ENCODE results near the gene RNF123.
"Not testable (repeated sequence)": the region's sequence is repeated elsewhere in the genome, so short reads cannot be mapped to it uniquely, and the experiment has no call there.

RNF123 gene

DNA sequence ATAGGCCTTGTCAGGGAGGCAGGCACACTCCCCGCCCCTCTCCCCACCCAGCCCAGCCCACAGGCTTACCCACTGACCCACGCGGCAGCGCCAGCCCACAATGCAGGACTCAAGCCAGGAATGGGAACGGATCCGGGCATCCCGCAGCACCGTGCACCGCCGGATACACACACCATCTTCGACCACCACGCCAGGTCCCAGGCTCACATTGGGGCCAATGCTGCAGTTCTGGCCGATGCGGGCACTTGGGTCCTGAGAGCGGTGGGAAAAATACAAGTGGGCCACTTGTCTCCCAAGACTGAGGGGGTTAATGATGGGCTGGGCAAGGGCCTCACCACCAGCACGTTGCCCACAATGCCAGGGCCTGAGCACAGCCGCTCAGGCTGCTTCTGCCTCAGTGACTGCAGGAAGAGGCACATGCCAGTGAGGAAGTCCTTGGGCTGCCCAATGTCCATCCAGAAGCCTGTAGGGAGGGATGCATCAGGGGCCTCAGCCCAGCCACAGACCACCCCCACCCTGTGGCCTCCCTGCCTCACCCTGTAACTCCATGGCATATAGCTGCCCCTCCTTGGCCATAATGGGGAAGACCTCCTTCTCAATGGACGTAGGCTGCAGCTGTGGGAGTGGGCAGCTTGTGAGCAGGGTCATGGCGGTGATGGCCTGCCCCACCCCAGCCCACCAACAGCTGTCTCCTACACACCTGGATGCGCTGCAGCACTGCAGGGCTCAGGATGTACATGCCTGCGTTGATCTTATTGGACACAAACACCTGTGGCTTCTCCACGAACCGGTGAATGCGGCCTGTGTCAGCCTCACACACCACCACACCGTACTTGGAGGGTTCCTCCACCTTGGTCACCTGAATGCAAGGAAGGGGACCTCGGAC, 32.8 kb downstream of the RNF123 start:
- no peak for DNase-seq

- DNase-seq: no peak
Measured at GRCh38 chr3:49722896-49723295, 33.5 kb downstream of the RNF123 start.

GRCh38 chr3:49723296-49723627, 33.9 kb downstream of the RNF123 start:
- DNase-seq: peak; percentile 74

- DNase-seq: peak; percentile 98
Measured at GRCh38 chr3:49723628-49724551, 34.5 kb downstream of the RNF123 start, which contains the start of gene GMPPB. GMPPB (minus strand) TSS chr3:49723951; CDS start chr3:49723726, 225 bp downstream.

DNA sequence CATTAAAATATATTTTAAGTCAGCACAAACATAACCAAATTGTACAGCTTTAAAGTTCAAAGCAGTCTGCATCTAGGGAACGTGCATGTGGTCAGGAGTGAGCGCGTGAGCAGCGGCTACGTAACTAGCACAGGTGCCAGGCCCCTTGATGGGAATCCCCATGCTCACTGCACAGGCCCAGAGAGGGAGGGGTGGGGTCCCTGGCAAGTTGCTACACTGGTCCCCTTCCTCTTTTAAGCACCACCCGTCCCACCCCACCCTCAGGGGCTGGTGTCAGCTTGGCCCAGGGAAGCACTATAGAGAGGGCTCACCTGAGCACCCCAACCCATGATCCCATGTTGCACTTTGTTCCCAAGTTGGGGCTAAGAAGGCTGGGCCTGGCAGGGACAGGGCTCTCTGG, 35.2 kb downstream of the RNF123 start:
- peak; percentile 42 for DNase-seq

DNA sequence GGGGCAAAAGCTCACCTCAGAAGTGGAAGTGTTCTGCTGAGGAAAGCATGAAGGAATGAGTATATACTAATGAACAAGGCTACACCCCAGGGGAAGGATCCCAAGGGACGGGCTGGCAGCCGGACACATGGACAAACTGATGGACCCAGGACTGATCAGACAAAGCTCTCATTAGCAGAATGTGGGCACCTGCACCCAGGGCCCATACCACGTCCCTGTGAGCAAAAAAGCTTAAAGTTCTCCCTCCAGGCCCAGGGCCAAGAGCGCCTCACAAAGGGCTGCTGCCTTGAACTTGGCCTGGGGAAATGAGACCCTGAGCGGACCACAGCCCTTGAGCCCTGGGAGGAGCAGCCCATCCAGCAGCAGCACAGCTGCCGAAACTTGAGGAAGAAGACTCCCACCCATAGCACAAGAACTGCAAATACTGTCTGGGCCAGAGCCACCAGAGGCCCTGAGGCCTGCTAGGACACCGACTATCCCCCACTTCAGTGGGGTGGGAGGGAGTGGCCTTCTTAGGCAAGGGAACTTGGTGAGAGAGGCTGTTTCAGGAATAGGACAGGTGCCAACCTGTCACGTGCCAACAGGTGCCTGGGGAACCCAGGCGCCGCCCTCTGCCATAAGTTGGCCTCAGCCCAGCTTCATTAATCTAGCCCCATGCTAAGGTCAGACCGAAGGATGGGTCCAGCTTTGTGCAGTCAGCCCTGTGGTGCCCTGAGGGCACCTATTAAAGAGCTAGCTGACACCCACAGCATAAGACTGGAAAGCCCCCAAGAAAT, 36.7 kb downstream of the RNF123 start:
- DNase-seq: peak; percentile 21

- DNase-seq: no peak
Measured at GRCh38 chr3:49727154-49727923, 38.0 kb downstream of the RNF123 start.

- DNase-seq: no peak
Measured at GRCh38 chr3:49727924-49728361, 38.6 kb downstream of the RNF123 start.

GRCh38 chr3:49729966-49730609, 40.7 kb downstream of the RNF123 start:
- DNase-seq: no peak

- DNase-seq: no peak
Measured at GRCh38 chr3:49732597-49732996, 43.2 kb downstream of the RNF123 start.

DNA sequence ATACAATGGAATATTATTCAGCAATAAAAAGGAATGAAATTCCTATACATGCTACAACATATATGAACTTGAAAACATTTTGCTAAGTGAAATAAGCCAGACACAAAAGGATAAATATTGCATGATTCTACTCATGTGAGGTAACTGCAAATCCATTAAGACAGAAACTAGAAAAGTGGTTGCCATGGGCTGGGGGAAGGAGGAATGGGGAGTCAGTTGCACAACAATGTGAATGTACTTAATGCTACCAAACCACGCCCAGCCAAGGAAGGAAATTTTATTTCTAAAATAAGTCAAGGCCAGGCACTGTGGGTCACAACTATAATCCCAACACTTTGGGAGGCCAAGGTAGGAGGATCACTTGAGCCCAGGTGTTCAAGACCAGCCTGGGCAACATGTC, 44.2 kb downstream of the RNF123 start:
- DNase-seq: no peak

DNA sequence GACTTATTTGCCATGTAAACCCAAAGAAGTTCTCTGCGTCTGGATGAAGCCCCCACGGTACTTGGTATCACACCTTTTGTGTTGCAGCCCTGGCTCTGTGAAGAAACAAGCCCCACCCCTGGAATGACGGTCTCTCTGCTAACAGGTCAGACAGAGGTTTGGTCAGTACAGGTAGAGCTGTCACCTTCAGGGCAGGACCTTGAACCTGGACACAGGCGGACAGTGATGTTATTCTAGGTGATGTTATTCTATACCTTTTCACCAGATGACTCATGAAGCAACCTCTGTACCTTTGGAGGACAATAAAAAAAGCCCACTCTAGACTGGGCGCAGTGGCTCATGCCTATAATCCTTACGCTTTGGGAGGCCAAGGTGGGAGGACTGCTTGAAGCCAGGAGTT, 45.4 kb downstream of the RNF123 start:
- no peak for DNase-seq

- no peak for DNase-seq
Measured at GRCh38 chr3:49738067-49738713, 48.8 kb downstream of the RNF123 start.

GRCh38 chr3:49740427-49740826, 51.1 kb downstream of the RNF123 start:
- no peak for DNase-seq

DNA sequence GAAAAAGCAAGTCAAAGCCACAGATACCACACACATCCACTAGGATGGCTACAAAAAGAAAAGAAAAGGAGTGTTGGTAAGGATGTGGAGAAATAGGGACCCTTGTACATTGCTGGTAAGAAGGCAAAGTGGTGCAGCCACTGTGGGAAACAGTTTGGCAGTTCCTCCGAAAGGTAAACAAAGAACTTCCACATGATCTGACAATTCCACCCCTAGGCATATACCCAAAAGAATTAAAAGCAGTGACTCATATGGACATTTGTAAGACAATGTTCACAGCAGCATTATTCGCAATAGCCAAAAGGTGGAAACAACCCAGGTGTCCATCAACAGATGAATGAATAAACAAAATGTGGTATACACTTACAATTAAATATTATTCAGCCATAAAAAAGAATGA, 56.6 kb downstream of the RNF123 start:
- no peak for DNase-seq

DNA sequence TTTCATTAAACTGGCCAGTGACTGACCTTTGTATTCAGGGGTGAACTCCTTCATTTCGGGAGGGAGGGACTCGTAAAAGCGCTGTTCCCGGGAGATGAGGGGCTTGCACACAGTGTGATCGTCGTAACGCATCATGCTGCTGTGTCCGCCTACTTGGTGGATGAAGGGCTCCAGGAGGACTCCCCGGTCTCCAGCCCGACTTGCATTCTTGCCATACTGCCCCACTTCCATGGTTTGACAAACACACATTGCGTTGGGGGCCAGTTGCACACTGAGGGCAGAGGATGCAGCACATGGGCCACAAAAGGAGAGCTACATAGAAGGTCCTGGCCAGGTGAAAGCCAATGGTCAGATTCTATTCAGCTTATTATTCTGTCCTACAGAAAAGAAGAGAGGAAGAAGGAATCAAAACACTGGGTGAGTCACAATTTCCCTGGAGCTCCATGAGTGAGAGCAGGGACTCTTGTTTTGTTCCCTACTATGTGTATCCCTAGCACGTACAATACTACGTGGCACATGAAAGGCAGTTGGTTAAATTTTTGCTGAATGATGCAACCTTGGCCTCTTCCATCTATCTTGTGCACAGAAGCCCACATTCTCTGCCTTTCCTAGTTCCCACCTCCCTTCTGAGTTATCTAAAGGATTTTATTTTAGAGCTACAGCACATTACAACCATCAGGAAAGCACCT, 58.6 kb downstream of the RNF123 start:
- DNase-seq: no peak

DNA sequence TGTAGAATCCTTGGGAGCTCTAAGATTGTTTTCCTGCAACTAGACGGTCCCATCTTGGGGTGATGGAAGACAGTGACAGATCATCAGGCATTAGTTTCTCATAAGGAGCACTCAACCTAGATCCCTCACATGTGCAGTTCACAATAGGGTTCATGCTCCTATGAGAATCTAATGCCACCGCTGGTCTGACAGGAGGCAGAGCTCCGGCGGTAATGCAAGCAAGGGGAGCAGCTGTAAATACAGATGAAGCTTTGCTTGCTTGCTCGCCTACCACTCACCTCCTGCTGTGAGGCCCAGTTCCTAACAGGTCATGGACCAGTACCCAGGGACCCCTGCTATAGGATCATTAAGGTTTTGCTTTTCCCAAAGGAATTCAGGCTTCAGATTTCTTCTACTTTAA, 59.5 kb downstream of the RNF123 start:
- not testable (repeated sequence) for DNase-seq

GRCh38 chr3:49750056-49750455, 60.7 kb downstream of the RNF123 start:
- DNase-seq: no peak

DNA sequence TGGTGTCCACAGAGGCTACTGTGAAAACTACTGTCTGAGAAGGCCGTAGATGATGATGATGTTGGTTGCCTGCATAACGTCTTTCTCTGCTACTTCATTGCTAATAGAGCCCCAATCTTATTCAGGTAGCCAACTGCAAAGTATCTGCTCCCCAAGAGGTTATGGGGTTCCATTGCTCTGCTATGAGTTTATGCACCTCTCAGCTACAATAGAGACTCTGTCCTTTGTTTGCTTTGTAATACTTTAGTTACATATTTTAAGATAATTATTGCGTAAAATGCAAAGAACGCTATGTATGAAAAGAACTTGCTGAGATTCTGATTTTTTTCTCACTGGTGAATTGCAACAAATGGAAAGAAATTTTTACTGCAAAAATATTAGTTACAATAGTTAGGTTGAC, 62.1 kb downstream of the RNF123 start:
- no peak for DNase-seq

DNA sequence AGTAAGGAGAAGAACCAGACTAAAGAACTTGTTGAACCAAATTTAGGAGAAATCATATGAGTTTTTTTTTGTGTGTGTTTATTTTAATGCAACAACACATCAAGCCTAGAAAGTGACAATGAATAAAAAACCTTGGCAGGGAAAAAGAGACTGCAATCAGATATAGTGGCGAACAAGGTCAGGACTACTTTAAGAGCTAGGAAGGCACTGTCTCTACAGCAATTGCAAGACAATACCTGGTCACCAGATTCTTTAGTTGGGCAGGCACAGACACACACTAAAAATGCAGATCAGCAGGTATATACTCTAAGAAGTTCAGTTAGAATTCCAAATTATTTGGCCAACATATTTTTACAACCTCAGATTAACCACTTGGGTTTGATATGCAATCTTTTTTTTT, 65.2 kb downstream of the RNF123 start:
- DNase-seq: no peak

Measured in RPMI8226 (cell line).